HT-29 (cell line): ENCODE measurements around the gene PCSK9. TPM values are rescaled to one million over a fixed set of nuclear protein-coding genes. Genes with fewer than 3 reads are reported as not detected.
A peak's percentile ranks its signal among the peaks of the same experiment; 100 is the strongest.

ENCODE experiments used
- DNase-seq: peaks from one replicate; pipeline ENCODE4 v3.0.0-alpha.2; 2015; ENCODE audit warnings: low spot score
- total RNA-seq: library from RNA; depleted of rRNA; stranded (reverse); fragments of >200 nt; shearing (Covaris generic); gene quantifications from 2 replicates; pipeline ENCODE4 v1.2.3, GENCODE V29; 2014

Gene PCSK9
- total RNA-seq, 1 experiment from 2014 or later = 4.7 TPM

DNA sequence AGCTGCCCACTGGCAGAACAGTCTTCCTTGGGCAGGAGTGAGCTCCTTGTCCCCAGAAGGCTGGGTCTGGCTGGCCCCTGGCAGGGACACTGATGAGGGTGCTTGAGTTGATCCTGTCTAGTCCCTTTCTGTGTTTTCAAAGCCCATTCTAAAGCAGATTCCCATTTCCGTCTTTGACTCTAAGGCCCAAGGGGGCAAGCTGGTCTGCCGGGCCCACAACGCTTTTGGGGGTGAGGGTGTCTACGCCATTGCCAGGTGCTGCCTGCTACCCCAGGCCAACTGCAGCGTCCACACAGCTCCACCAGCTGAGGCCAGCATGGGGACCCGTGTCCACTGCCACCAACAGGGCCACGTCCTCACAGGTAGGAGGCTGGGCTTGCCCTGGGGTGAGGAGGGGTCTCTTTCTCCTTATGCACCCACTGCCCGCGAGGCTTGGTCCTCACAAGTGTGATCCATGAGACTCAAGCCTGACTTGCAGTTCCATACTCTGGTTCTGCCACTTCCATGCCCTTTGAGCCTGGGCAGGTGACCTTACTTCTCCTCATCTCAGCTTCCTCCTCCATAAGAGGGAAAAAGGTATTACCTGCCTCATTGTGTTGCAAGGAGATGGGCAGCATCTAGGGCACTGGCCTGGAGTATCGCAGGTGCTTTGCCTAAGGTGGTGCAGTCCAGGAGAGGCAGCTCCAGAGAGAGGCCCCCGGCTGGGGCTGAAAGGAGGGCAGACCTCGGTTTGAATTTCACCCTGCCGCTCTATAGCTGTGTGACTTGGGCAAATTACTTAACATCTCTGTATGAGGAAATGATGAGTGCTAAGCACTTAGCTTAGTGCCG is 20.2 kb downstream of the PCSK9 start:
- no peak for DNase-seq

DNA sequence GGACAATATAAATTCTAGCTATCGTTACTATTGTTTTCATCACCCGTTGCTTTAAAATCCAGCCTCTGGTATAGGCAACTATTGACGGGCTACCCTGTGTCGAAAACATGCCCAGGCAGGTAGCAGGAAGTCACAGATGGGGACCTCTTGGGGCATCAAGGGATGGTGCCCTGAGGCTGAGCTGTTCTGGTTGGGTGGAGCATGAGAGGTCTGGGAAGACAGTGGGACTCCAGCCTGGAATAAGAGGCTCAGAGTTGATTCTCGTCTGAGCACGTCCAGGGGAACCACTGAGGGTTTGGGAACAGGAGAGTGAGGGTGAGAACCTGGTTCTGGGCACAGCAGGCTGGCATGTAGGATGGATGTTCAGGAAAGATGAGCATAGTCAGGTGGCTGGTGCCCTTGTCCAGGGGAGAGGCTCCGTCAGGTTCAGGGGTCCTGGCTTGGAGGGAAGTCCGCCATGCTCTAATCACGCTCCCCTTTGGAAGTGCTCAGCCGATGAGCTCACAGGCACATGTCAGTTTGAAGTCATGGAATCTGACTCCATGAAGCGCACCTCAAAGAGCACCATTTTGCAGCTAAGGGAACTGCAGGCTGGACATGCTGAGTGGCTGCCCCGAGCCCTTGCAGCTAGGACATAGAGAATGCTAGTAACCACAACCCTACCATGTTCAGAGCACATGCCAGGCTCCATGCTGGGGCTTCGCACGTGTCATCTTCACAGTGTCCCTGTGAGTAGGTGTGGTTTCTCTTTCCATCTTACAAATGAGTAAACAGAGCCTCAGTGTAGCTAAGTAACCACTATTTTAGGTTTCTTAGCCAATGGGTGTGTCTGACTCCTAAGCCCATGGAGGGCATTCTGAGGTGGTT is 21.0 kb downstream of the PCSK9 start:
- no peak for DNase-seq

DNA sequence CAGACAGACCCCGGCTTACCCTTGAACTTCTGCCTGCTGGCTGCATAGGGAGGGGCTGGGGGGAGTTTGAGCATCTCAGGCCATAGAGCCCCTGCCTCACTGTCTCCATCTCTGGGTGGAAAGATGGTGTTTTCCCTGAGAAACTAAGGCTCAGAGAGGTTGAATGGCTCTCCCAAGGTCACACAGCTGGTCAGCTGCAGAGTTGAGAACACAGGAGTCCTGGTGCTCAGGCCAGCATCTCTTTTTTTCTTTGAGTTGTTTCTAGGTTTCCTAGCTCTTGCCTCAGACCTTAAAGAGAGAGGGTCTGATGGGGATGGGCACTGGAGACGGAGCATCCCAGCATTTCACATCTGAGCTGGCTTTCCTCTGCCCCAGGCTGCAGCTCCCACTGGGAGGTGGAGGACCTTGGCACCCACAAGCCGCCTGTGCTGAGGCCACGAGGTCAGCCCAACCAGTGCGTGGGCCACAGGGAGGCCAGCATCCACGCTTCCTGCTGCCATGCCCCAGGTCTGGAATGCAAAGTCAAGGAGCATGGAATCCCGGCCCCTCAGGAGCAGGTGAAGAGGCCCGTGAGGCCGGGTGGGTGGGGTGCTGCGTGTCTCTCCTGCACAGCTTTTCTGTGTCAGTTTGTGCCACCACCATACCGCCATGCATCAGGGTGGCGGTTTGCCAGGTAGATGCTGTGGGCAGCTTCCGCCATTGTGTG is 21.8 kb downstream of the PCSK9 start:
- DNase-seq = no peak

DNA sequence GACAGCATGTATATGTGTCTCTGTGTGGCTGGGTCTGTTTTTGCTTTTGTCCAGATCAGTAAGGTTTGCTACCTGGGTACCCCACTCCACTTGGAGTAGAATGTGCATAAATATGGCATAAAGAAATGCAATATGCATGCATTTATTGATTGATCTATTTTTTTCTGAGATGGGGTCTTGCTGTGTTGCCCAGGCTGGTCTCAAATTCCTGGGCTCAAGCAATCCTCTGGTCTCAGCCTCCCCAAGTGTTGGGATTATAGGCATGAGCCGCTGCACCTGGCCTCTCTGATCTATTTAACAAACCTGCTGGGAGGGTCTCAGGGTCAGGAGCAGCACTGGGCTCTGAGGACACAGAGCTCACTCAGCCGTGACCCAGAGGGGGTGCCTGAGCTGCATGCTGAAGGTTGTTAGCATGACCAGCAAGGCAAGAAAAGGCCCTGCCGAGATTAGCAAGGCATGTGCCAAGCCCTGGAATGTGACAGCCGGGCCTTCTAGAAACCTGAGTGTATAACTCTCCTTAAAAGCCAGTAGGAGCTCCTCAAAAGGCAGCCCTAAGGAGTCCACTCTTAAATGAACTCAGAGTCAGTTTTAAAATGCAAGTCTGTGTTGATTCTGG is 22.5 kb downstream of the PCSK9 start:
- DNase-seq = no peak

DNA sequence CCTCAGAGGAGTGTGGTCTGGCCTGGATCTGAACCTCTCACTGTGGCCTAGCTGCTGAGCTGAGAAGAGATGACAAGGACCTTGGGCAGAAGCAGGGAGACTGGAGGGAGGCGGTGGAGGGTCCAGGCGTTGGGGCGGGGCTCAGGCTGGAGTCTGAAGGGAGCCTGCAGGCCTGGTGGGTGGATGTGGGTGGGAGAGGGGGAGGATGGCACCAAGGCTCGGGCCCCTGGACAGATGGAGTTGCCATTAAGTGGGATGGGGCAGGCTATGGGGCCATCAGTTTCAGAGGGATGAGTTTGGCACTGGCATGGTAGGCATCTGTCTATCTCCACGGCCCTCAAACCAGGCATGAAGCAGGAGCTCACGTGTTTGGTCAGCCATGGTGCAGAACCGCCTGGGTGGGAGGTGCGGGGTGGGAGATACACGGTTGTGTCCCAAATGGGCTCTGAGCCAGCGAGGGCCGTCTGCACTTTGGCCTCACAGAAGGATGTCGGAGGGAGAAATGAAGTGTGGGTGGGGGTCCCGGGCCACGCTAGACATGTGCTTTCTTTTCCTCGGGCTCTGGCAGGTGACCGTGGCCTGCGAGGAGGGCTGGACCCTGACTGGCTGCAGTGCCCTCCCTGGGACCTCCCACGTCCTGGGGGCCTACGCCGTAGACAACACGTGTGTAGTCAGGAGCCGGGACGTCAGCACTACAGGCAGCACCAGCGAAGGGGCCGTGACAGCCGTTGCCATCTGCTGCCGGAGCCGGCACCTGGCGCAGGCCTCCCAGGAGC is 23.6 kb downstream of the PCSK9 start:
- DNase-seq = no peak

DNA sequence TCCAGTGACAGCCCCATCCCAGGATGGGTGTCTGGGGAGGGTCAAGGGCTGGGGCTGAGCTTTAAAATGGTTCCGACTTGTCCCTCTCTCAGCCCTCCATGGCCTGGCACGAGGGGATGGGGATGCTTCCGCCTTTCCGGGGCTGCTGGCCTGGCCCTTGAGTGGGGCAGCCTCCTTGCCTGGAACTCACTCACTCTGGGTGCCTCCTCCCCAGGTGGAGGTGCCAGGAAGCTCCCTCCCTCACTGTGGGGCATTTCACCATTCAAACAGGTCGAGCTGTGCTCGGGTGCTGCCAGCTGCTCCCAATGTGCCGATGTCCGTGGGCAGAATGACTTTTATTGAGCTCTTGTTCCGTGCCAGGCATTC is 24.2 kb downstream of the PCSK9 start:
- DNase-seq = no peak

DNA sequence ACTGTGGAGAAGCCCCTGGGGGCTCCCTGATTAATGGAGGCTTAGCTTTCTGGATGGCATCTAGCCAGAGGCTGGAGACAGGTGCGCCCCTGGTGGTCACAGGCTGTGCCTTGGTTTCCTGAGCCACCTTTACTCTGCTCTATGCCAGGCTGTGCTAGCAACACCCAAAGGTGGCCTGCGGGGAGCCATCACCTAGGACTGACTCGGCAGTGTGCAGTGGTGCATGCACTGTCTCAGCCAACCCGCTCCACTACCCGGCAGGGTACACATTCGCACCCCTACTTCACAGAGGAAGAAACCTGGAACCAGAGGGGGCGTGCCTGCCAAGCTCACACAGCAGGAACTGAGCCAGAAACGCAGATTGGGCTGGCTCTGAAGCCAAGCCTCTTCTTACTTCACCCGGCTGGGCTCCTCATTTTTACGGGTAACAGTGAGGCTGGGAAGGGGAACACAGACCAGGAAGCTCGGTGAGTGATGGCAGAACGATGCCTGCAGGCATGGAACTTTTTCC is 24.8 kb downstream of the PCSK9 start:
- no peak for DNase-seq

DNA sequence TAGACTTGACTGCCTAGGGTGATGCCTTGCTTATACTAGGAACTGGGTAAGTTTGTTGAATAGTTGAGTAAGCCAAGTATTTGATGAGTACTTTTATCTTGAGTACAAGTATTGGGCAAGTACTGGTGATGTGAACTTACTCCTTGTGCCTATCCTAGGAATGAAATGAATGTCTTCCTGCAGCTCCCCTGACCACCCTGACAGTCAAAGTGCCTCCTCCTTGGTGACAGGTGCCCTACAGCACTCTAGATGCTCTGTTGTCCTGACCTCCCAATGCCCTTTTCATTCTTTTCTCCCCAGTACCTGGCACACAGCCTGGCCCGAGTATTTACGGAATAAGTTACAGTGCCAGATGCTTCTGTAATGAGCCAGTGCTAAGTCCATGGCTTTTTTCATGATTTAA is 25.5 kb downstream of the PCSK9 start:
- no peak for DNase-seq

DNA sequence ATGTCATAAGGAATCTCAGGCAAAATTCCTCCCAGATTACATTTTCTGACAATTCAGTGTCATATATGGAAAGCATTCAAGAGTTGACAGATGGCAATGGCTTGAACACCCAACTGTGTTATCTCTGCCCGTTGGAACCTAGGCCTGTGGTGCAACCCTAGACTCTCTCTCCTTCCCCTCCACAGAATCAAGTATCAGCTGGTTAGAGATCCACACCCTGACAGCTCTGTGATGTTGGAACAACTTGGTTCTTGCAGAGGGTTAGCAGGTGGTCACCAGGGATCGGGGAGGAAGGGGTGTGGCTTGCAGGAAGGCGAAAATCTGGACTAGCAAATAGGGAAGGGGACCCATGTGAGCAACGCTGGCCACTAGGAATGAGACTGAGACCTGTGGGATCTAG is 26.3 kb downstream of the PCSK9 start:
- no peak for DNase-seq

DNA sequence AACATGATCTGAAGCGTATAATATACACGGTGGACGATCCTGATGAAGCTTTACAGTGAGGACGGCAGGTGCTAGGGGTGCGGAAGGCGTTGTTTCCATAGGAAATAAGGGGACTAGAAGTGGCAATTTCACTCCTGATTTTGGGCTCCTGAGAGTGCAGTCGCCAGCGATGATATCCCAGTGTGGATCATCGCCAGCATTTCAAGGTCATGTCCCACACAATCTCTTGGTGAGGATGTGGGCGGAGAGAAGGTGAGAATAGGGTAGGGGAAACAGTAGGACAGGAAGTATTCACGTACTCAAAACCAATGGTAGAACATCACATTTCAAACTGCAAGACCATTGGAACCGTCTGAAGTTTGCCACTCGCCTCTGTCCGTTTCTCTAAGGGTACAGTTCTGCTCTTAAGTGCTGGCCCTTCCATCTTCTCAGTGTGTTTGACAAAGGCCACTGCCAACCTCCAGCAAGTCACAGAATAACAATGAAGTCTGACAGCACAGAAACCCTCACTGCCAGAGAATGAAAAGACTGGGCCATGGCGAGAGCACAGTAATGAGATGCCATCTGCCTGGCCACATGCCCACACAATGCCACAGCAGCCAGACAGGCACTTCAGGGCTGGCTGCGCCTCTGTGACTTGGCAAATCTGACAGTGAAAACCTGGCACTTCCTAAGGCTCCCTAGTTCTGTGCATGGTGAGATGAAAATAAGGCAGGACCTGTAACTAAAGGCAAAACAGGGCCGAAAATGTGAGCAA is 27.9 kb downstream of the PCSK9 start:
- DNase-seq = no peak

DNA sequence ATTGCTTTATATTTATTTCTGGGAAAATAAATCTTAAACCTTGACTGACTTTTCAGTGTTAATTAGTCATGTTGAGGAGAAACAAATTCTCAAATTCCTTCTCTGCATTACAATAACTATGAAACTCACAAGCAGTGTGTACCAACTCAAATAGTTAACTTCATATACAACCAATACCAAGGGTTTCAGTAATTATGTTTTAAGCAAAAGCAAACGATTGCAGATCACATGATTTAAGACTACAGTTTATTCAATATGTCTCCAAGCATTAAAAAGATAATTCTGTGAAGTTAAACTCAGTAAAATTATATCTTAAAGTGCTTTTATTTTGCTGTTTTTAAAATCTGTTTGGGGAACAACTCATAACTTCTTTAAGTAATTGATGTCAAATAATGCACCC is 28.6 kb downstream of the PCSK9 start:
- DNase-seq = no peak

DNA sequence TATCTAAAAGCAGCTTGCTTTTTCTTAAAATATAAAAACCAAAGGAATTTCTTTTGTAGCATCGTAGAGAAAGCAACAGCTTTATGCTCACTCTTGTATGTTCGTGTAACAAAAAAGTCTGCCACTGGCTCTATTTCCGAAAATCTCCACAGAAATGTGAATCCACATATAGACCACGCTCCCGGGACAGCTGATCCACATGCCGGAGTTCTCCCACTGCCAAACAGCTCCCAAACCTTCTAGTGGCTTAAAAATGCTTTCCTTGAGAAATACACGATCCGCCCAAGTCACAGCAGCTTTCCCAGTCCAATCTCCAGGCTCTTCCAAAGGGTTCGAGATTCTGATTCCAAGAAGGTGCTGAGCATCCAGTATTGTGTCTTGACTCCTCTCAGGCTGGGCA is 29.3 kb downstream of the PCSK9 start:
- DNase-seq = no peak

DNA sequence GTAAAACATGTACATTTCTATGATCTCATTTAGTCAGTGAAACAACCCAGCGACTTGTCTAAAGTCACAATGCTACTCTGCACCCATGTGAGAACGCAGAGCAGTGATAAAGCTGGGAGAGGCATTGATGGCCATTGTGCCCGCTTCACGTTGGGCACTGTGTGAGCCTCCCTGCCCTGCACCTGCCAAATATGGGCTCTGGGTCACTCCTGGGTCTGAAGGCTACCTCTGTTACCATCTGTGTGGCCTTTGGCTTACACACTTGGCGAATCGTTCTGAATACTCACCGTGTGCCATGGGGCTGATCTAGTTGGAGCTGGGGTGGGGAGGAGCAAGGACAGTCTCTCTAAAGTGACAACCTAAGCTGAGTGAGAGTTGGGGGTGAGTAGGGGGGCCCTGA is 29.9 kb downstream of the PCSK9 start:
- no peak for DNase-seq

DNA sequence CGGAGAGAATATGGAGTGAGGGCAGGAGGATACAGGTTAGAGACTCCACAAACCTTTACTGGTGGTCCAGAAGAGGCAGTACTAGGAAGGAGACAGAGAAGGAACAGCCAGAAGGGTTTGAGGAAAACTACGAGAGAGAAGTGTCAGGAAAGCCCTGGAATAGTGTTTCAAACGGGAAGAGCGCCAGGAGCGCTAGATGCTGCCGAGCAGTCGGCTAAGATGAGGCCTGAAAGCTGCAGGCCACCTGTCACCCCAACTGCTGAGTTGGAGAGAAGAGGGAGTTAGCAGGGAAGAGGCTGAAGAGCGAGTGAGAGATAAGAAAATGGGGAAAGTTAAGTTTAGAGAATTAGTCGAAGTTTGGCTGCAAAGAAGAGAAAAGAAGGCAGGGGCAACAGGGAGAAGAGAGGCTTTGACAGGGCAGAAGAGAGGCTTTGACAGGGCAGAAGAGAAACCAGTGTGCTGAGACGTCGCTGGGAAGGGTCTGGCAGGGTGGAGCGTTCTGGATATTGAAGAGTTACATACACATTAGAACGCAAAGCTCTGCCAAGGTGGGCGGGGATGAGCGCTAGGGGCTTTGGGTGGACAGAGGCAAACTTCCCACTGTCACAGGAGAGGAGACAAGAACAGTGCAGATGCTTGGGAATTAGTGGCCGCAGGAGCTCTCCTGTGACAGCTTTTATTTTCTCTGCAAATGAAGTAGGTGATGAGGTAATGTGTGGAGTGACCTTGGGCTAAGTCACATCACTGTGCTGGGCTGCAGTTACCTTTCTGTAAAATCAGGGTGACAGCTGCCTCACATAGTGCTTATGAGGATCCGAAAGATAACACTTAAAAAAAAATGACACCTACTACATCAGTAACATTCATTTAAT is 31.2 kb downstream of the PCSK9 start:
- no peak for DNase-seq

DNA sequence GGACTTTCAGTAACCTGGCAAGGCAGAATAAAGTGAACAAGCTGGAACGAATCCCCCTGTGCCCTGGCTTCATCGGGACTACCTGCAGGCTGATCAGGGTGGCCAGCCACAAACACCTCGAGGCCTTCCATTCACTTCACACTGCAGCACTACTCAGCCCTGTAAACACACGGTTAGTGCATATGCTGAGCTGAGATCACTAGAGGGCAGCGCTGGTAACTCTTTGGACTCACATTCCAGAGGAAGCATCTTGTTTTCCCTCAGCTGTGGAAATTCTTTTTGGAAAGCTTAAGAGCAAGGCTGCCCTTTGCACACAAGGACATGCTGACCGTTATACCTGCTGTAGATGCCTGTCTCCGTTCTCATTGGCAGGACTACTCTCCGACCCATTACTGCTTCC is 32.1 kb downstream of the PCSK9 start:
- peak; percentile 53 for DNase-seq

DNA sequence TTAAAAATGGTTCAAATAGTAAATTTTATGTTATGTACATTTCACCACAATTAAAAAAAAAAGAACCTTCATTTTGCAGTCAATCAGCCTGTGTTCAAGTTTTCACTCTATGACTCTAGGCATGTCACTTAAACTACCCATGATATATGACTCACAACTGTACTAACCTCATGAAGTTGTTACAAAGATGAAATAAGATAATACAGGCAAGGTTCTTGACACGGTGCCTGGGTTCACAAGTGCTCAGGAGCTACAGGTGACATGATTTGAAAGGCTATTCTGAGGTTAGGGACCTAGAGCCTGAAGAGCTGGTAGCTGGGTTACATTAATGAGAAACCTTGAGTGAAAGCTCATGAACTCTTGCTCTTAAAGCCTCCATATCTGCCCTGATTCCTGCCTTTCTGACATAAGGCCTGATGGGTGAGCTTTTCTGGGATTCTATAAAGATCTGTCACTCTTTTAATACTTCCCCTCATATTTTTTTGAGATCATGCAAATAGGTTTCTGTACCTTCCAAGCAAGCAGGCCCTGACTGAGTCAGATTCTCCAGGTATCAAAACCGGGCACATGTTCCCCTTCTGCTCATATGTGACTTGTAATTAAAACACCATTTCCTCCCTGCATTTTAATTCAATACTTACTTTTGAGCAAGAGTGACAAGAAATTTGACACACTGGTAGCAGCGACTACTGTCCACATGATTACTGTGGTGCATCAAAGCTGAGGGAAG is 34.0 kb downstream of the PCSK9 start:
- no peak for DNase-seq

DNA sequence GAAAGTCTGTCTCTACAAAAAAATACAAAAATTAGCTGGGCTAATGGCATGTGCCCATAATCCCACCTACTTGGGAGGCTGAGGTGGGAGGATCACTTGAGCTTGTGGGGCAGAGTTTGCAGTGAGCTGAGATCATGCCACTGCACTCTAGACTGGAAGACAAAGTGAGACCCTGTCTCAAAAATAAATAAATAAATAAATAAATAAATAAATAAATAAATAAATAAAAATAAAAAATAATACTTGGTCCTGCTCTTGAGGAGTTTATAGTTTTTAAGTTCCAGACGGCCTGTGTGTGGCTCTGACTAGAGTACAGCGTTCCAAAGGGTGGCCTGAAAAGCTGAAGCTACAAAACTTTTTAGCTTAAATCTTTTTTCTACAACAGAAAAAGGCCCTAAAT is 35.1 kb downstream of the PCSK9 start:
- no peak for DNase-seq

DNA sequence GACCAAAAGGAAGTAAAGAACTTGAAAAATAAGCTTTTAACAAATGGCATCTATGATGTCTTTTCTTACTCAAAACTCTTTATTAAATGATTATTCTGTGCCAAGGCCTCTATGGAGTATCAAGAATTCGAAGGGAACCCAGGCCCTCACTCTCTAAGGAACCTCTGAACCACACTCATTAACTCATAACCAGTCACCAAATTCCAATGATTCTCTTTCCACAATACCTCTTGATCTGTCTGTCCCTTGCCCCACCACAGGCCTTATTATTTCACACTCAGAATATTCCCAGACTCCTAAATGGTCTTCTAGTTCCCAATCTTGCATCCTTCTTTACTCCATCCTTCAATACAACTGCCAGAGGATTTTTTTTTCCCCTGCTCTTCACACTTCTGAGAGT is 37.0 kb downstream of the PCSK9 start:
- DNase-seq = no peak
